H1 (cell line): ENCODE data around the gene OR14K1. TPM values are rescaled to one million over a fixed set of nuclear protein-coding genes. Genes with fewer than 3 reads are reported as not detected.

Source experiments
- ASH2L ChIP-seq: fragments of 200-600, 300-600 bp; sonication (generic); IDR thresholded peaks from one replicate; pipeline ENCODE4 v1.7.1; 2017; ENCODE audit warnings: low read length
- CBX8 ChIP-seq: fragments of 300-800, 300-1000 bp; sonication (generic); IDR thresholded peaks from 2 replicates; pipeline ENCODE4 v1.7.1; 2016; ENCODE audit warnings: low read depth, low read length, borderline replicate concordance
- SP4 ChIP-seq: IDR thresholded peaks from 2 replicates; pipeline ENCODE4 v1.6.1; 2012; ENCODE audit warnings: low read length, inconsistent platforms
- ZNF274 ChIP-seq: IDR thresholded peaks from 2 replicates; pipeline ENCODE4 v1.7.0; 2012; ENCODE audit warnings: low read length, borderline replicate concordance; ENCODE audit errors: extremely low read depth
- polyA plus RNA-seq, 7 experiments: library from polyadenylated mRNA; depleted of rRNA in 3 of 7; stranded (reverse) in 5 of 7; unstranded in 2 of 7; fragments of >200 nt in 5 of 7; fragments of 200-250 nt in 2 of 7; gene quantifications; 1 replicate in 5 of 7; 2 replicates in 1 of 7; 4 replicates in 1 of 7; pipeline versions ENCODE4 v1.2.1 to v1.2.3, GENCODE V29; 2011 to 2013; ENCODE audit warnings: missing spikeins in 2 of 7, mixed read lengths in 2 of 7
- total RNA-seq: library from RNA; stranded (reverse); fragmentation: NEBNext Ultra II Directional; extraction: Animal tissue kit (Norgen Biotek cat#: 25700); gene quantifications from 2 replicates; pipeline ENCODE4 v1.2.1, GENCODE V29; 2021
- TF ChIP-seq, protein P1 (sequence below): fragments of 300-600 bp; sonication (generic); IDR thresholded peaks from 2 replicates; pipeline ENCODE4 v1.7.1; 2012; ENCODE audit warnings: low read length, moderate library complexity, mild to moderate bottlenecking, inconsistent platforms; ENCODE audit not compliant: insufficient replicate concordance
- TF ChIP-seq, protein P2 (sequence below), 3 experiments: IDR thresholded peaks; 1 replicate in 2 of 3; 2 replicates in 1 of 3; pipeline versions ENCODE4 v1.5.1 to v1.6.1; 2011; ENCODE audit warnings: low read length in 3 of 3, mild to moderate bottlenecking in 3 of 3, inconsistent platforms in 2 of 3, low read depth in 1 of 3, moderate library complexity in 1 of 3; ENCODE audit not compliant: insufficient read depth in 1 of 3; ENCODE audit errors: control extremely low read depth in 1 of 3

Gene OR14K1
- total and polyA plus RNA-seq, 2 of the 8 experiments (the other 6 are each of a cell fraction or from before 2014, with no cell fraction given): not detected

DNA sequence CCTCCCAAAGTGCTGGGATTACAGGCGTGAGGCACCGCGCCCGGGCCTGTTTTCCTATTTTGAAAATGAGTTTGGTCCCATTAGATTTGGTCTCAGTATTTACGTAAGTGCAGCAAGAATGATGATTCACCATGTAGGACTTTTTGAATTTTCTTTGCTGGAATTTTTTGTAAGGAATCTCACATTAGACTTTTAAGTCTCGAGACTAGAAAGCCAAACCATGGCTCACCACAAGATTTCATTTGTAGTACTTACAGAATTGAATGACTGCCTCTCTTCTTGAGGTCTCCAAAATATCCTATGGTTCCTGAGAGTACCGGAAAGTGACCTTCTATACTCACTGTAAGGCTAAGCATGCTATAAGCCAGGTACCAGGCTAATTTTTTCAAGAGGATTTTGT, 9.2 kb downstream of the OR14K1 start (continued):
- TF ChIP-seq SP4 (no peak), ZNF274 (no peak), ASH2L (no peak), CBX8 (no peak)
- TF ChIP-seq, protein P1, sequence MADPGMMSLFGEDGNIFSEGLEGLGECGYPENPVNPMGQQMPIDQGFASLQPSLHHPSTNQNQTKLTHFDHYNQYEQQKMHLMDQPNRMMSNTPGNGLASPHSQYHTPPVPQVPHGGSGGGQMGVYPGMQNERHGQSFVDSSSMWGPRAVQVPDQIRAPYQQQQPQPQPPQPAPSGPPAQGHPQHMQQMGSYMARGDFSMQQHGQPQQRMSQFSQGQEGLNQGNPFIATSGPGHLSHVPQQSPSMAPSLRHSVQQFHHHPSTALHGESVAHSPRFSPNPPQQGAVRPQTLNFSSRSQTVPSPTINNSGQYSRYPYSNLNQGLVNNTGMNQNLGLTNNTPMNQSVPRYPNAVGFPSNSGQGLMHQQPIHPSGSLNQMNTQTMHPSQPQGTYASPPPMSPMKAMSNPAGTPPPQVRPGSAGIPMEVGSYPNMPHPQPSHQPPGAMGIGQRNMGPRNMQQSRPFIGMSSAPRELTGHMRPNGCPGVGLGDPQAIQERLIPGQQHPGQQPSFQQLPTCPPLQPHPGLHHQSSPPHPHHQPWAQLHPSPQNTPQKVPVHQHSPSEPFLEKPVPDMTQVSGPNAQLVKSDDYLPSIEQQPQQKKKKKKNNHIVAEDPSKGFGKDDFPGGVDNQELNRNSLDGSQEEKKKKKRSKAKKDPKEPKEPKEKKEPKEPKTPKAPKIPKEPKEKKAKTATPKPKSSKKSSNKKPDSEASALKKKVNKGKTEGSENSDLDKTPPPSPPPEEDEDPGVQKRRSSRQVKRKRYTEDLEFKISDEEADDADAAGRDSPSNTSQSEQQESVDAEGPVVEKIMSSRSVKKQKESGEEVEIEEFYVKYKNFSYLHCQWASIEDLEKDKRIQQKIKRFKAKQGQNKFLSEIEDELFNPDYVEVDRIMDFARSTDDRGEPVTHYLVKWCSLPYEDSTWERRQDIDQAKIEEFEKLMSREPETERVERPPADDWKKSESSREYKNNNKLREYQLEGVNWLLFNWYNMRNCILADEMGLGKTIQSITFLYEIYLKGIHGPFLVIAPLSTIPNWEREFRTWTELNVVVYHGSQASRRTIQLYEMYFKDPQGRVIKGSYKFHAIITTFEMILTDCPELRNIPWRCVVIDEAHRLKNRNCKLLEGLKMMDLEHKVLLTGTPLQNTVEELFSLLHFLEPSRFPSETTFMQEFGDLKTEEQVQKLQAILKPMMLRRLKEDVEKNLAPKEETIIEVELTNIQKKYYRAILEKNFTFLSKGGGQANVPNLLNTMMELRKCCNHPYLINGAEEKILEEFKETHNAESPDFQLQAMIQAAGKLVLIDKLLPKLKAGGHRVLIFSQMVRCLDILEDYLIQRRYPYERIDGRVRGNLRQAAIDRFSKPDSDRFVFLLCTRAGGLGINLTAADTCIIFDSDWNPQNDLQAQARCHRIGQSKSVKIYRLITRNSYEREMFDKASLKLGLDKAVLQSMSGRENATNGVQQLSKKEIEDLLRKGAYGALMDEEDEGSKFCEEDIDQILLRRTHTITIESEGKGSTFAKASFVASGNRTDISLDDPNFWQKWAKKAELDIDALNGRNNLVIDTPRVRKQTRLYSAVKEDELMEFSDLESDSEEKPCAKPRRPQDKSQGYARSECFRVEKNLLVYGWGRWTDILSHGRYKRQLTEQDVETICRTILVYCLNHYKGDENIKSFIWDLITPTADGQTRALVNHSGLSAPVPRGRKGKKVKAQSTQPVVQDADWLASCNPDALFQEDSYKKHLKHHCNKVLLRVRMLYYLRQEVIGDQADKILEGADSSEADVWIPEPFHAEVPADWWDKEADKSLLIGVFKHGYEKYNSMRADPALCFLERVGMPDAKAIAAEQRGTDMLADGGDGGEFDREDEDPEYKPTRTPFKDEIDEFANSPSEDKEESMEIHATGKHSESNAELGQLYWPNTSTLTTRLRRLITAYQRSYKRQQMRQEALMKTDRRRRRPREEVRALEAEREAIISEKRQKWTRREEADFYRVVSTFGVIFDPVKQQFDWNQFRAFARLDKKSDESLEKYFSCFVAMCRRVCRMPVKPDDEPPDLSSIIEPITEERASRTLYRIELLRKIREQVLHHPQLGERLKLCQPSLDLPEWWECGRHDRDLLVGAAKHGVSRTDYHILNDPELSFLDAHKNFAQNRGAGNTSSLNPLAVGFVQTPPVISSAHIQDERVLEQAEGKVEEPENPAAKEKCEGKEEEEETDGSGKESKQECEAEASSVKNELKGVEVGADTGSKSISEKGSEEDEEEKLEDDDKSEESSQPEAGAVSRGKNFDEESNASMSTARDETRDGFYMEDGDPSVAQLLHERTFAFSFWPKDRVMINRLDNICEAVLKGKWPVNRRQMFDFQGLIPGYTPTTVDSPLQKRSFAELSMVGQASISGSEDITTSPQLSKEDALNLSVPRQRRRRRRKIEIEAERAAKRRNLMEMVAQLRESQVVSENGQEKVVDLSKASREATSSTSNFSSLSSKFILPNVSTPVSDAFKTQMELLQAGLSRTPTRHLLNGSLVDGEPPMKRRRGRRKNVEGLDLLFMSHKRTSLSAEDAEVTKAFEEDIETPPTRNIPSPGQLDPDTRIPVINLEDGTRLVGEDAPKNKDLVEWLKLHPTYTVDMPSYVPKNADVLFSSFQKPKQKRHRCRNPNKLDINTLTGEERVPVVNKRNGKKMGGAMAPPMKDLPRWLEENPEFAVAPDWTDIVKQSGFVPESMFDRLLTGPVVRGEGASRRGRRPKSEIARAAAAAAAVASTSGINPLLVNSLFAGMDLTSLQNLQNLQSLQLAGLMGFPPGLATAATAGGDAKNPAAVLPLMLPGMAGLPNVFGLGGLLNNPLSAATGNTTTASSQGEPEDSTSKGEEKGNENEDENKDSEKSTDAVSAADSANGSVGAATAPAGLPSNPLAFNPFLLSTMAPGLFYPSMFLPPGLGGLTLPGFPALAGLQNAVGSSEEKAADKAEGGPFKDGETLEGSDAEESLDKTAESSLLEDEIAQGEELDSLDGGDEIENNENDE: no peak
- TF ChIP-seq, protein P2, sequence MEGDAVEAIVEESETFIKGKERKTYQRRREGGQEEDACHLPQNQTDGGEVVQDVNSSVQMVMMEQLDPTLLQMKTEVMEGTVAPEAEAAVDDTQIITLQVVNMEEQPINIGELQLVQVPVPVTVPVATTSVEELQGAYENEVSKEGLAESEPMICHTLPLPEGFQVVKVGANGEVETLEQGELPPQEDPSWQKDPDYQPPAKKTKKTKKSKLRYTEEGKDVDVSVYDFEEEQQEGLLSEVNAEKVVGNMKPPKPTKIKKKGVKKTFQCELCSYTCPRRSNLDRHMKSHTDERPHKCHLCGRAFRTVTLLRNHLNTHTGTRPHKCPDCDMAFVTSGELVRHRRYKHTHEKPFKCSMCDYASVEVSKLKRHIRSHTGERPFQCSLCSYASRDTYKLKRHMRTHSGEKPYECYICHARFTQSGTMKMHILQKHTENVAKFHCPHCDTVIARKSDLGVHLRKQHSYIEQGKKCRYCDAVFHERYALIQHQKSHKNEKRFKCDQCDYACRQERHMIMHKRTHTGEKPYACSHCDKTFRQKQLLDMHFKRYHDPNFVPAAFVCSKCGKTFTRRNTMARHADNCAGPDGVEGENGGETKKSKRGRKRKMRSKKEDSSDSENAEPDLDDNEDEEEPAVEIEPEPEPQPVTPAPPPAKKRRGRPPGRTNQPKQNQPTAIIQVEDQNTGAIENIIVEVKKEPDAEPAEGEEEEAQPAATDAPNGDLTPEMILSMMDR (IDR thresholded peaks at IDR 0.05; ENCODE audit: control extremely low read depth in 1 of 3, insufficient read depth in 1 of 3, low read depth in 1 of 3, low read length in 3 of 3): no peak
